Stimulated activated CD8-positive, alpha-beta memory T cell treated with anti-CD3 and anti-CD28 coated beads, Interleukin-4, amount 100 ng/mL, for 1 hour (primary cell): ENCODE results near the gene SCD5.

Experiments used
- DNase-seq, 2 donors: peaks; one replicate each; pipeline ENCODE4 v3.0.0-alpha.2; 2020; ENCODE audit warnings: low read depth in 2 of 2, low spot score in 1 of 2

SCD5 gene

GRCh38 chr4:82737354-82737753 lies 61.2 kb downstream of the SCD5 start:
- no peak for DNase-seq

DNA sequence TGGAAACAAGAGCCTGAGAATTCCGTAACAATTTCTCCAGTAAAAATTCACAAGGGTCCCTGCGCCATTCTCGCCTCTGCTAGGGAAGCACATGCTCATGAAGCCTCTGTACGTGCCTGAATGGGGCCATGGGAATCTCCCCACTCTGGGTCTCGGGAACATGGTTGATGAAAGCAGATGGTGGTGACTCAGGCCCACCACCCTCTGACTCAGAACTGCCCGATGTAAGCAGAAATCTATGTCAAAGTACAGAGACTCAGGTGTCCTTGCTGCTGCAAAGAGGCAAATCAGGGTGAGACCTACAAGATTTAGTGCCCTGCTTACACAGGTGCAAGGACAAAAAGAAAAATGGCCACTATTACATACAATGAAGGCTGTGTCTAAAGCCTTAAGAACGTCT lies 65.0 kb downstream of the SCD5 start:
- no peak for DNase-seq

GRCh38 chr4:82728301-82728700 lies 70.3 kb downstream of the SCD5 start:
- no peak for DNase-seq

- no peak for DNase-seq
Measured at GRCh38 chr4:82726596-82726995, 72.0 kb downstream of the SCD5 start.

DNA sequence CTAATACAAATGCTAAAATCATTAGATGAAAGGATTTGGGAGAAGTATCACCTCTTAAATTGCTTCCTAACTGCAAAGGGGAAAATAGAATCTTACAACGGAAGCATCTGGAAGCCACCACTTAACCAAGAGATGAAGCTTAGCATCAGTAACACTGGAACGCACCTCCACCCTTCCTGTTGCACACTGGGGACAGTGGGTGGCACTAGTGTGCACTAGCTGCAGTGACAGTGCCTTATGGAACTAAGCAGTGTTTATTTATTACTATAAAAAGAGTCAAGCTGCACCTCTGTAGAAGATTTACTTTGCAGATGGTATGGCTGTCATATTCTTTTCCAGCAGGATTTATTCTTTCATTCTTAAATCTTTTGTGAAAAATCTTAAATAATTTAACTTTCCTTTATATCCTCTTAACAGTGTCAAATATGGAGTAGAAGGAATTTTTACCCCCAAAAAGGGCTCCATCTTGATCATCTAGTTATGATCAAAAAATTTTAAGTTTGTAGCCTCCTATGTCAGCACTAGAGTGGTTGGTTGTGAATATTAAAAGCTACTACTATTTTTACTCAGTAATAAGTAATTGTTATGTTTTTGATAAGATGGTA lies 76.7 kb downstream of the SCD5 start:
- DNase-seq, result no peak

GRCh38 chr4:82718162-82718940 lies 80.2 kb downstream of the SCD5 start:
- DNase-seq, result no peak

GRCh38 chr4:82715731-82716617 lies 82.6 kb downstream of the SCD5 start:
- no peak for DNase-seq

- no peak for DNase-seq
Measured at GRCh38 chr4:82713856-82714255, 84.7 kb downstream of the SCD5 start.

DNA sequence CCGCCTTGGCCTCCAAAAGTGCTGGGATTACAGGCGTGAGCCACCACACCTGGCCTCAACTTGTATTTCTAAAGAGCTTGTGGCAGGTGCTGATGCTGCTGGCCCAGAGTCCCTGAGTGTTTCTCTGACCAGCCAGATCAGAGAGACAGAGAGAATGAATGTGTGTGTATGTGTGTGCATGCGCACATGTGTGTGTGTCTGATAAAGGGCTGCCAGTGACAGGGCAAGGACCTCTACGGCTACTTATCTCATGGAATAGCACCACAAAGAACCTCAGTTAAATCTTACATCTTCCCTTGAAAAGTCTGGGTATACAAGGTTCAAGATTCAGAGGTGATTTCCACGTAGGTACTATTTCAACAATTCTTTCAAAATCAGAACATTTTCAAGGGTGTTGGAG lies 86.0 kb downstream of the SCD5 start:
- DNase-seq, result no peak

- no peak for DNase-seq
Measured at GRCh38 chr4:82711158-82711785, 87.3 kb downstream of the SCD5 start.

- DNase-seq, result no peak
Measured at GRCh38 chr4:82710197-82710929, 88.2 kb downstream of the SCD5 start.

DNA sequence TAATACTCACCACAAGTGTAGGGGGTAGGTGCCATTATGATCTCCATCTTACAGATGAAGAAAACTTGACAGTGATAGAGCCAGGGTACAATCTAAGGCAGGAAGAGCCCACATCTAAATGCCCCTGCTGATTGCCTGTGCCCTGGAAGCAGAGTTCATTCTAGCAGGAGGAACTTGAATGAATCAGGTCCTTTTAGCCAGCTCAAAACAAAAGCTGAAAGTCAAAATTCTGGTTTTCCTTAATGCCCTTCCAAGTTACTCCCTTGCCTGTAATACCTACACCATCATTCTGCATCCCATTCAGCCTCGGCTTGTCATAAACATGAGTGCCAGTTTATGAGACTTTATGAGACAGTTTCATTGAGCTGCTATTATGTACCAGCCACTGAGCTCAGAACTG lies 89.6 kb downstream of the SCD5 start:
- DNase-seq, result no peak

- DNase-seq, result no peak
Measured at GRCh38 chr4:82706349-82707000, 92.1 kb downstream of the SCD5 start.

DNA sequence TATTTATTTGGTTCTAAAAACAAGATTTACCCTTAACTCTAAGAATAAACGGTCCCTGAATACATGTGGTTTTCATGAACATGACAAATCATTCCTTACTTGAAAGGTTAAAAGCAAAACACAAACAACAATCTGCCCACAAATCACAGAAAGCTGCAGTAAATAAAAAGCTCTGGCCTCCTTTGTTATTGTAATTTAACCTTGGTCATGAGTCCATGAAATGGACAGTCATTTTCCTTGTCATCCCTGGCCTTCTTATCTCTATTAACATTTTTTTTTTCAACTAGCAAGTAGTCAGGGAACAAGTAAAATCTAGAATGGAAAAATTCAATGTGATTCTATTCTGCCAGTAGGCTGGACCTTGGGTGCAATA lies 92.7 kb downstream of the SCD5 start:
- DNase-seq, result no peak

GRCh38 chr4:82705169-82705927 lies 93.2 kb downstream of the SCD5 start:
- no peak for DNase-seq

DNA sequence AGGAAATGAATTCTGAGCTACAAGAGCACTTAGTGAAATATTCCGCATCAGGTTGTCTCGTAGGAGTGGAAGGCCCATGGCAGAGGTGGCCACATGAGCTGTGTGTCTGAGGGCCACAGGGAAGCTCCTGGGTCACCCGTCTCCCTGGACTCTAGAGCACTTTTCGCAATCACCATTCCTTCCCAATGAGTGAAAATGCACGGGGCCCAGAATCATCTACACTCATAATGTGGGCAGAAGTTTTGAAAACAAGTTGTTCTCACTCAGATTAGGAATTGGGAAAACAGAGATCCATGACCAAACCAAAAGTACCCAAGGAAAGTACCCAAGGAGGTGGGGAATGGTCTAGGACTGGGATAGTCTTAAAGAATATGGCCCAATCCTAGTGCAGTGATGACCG lies 94.4 kb downstream of the SCD5 start:
- DNase-seq, result no peak

- DNase-seq, result no peak
Measured at GRCh38 chr4:82698412-82698811, 100.2 kb downstream of the SCD5 start.

GRCh38 chr4:82697561-82697960 lies 101.0 kb downstream of the SCD5 start:
- no peak for DNase-seq

- no peak for DNase-seq
Measured at GRCh38 chr4:82696117-82696860, 102.3 kb downstream of the SCD5 start.
